Measurements from ENCODE around the gene NEK6. TPM values are rescaled to one million over a fixed set of nuclear protein-coding genes. Genes with fewer than 3 reads are reported as not detected.

The NEK6 gene
- total and polyA plus RNA-seq, 9 of the 15 experiments (the other 6 are each of a cell fraction or from before 2014, with no cell fraction given) = 3.1 to 19.0 (median 8.4) TPM

DNA sequence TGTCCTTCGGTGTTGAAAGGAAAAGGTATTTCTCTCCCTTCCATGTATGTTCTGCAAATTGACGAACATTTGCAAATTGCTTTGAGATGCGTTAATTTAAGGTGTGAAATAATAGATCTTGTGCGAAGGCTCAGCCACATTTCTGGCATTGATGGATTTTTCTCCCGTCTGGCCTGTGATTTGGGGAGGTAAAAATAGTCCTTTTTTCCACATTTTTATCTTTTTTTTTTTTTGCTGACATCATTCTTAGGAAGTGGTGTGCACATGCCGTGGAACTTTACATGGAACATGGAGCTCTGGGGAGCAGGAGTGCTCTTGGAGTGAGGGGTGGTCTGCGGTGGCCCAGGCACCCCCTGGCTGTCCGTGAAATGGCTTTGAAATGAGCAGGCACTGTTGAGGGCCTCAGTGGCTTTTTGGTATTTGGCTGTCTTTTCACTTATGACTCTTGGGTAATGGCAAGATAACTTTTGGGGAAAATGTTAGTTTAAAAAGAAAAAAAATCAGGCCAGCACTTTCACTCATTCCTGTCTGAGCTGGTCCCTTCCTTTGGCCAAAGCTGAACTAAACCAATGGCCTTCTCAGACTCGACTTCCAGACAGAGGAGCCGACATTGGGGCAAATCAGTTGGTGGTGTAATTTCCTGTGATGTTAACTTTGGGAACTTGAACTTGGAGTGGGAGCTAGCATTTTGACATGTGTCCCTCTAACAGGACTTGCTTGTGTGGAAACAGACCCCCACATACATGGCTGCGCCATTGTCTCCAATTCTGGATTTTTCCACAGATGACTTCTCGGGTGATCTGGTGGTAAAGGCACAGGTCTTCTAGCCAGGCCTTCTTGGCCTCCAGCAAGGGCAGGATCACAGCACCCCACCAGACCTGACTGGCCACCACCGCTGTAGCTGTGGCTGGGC lies 4.2 kb downstream of the NEK6 start:
- Histone ChIP-seq H3K4me3 (no peak overlapping the region), H3K4me2 (ENCODE audit: insufficient read depth, low read length) (no peak overlapping the region), H2AFZ (ENCODE audit: low read depth, low read length) (no peak overlapping the region), H3K27me3 (ENCODE audit: control insufficient read depth in 2 of 2, insufficient read depth in 2 of 2, low read length in 2 of 2) (peaks cover 0 to 5% of the 10 kb centered on the region in 2 experiments; a peak in 3 of 5 replicates), H3K27ac (ENCODE audit: extremely low read depth, low read depth, low read length) (no peak overlapping the region), H3K36me3 (ENCODE audit: control insufficient read depth, insufficient read depth, low read length) (no peaks in the 10 kb centered on the region; the same call in 2 of the 3 replicates), H3K79me2 (ENCODE audit: control insufficient read depth, insufficient read depth, low read length) (peaks cover 27% of the 10 kb centered on the region), H3K9me1 (ENCODE audit: control insufficient read depth, insufficient read depth, low read length) (no peaks in the 10 kb centered on the region), H3K4me1 (replicated peaks in 1 of 2; ENCODE audit: control insufficient read depth in 2 of 2, insufficient read depth in 2 of 2, low read length in 2 of 2) (peaks cover 19 to 24% of the 10 kb centered on the region in 2 experiments; a peak in 4 of 5 replicates), H3K9ac (ENCODE audit: insufficient read depth in 1 of 2, low read depth in 2 of 2, low read length in 2 of 2) (no peak overlapping the region), H3K9me3 (replicated peaks; ENCODE audit: control insufficient read depth, insufficient read depth, low read depth, low read length) (no peaks in the 10 kb centered on the region), H4K20me1 (replicated peaks; ENCODE audit: control insufficient read depth, insufficient read depth, low read length) (peaks cover 12% of the 10 kb centered on the region; the same call in 1 of the 2 replicates)
- CTCF ChIA-PET (ENCODE audit: low intra/inter-chr PET ratio) = no interaction called here
- FAIRE-seq (no peak), DNase-seq (ENCODE audit: extremely low read depth in 1 of 4, low spot score in 3 of 4) (no peak), ATAC-seq (no peak)
- POLR2A ChIA-PET = no interaction called here
- intact Hi-C loops (cut with micrococcal nuclease) (no loop called here), in situ Hi-C loops (cut with MboI) (loop anchor here (5.0 kb wide), 1 partner anchor 55 kb away; no protein-coding TSS in a partner anchor)
- no TSS peak for BruUV-seq (replicated peaks)
- TF ChIP-seq ZNF316 (IDR thresholded peaks at IDR 0.05) (peak; percentile 58), MCM5 (IDR thresholded peaks at IDR 0.05; ENCODE audit: low read depth) (no peak), NFE2 (IDR thresholded peaks at IDR 0.05; ENCODE audit: low read depth) (0 out of 2 replicates have a peak, but pooled peaks have one; percentile 32), ZNF174 (CRISPR knock-in tag; IDR thresholded peaks at IDR 0.05) (no peak), POLR3G (IDR thresholded peaks at IDR 0.05; ENCODE audit: extremely low read depth, insufficient read length, insufficient replicate concordance) (no peak)
- WGBS (ENCODE audit: insufficient coverage, low coverage, missing lambda C conversion rate) = 73% methylated on average over 13 of the region's 13 CpGs

- peaks cover 27% of the 10 kb centered on the region for H3K79me2 ChIP-seq (ENCODE audit: control insufficient read depth, insufficient read depth, low read length)
- H3K4me3 ChIP-seq = no peak overlapping the region
- ATAC-seq (no peak), DNase-seq (ENCODE audit: extremely low read depth in 1 of 4, low spot score in 3 of 4) (no peak), FAIRE-seq (no peak)
- ChIA-PET CTCF (ENCODE audit: low intra/inter-chr PET ratio) (no interaction called here), POLR2A (no interaction called here)
- H3K9me3 ChIP-seq (replicated peaks; ENCODE audit: control insufficient read depth, insufficient read depth, low read depth, low read length) = no peaks in the 10 kb centered on the region
- H3K9ac ChIP-seq (ENCODE audit: insufficient read depth in 1 of 2, low read depth in 2 of 2, low read length in 2 of 2) = no peak overlapping the region
- no peak overlapping the region for H3K4me2 ChIP-seq (ENCODE audit: insufficient read depth, low read length)
- WGBS (ENCODE audit: insufficient coverage, low coverage, missing lambda C conversion rate) = 58% methylated on average over 5 of the region's 5 CpGs
- peaks cover 13 to 24% of the 10 kb centered on the region in 2 experiments; a peak in 4 of 5 replicates for H3K4me1 ChIP-seq (replicated peaks in 1 of 2; ENCODE audit: control insufficient read depth in 2 of 2, insufficient read depth in 2 of 2, low read length in 2 of 2)
- no peaks in the 10 kb centered on the region; the same call in 2 of the 3 replicates for H3K36me3 ChIP-seq (ENCODE audit: control insufficient read depth, insufficient read depth, low read length)
- no peak overlapping the region for H3K27ac ChIP-seq (ENCODE audit: extremely low read depth, low read depth, low read length)
- H3K27me3 ChIP-seq (ENCODE audit: control insufficient read depth in 2 of 2, insufficient read depth in 2 of 2, low read length in 2 of 2) = no peaks in the 10 kb centered on the region
- in situ Hi-C loops (cut with MboI) = loop anchor here (5.0 kb wide), 1 partner anchor 55 kb away; no protein-coding TSS in a partner anchor
- no TSS peak for BruUV-seq (replicated peaks)
- H3K9me1 ChIP-seq (ENCODE audit: control insufficient read depth, insufficient read depth, low read length) = no peaks in the 10 kb centered on the region
- intact Hi-C loops (cut with micrococcal nuclease) = no loop called here
- H4K20me1 ChIP-seq (replicated peaks; ENCODE audit: control insufficient read depth, insufficient read depth, low read length) = peaks cover 12% of the 10 kb centered on the region; the same call in 1 of the 2 replicates
- no peak overlapping the region for H2AFZ ChIP-seq (ENCODE audit: low read depth, low read length)
- TF ChIP-seq HEY1 (CRISPR knock-in tag; IDR thresholded peaks at IDR 0.05; ENCODE audit: borderline replicate concordance) (no peak), ZNF740 (CRISPR knock-in tag; IDR thresholded peaks at IDR 0.05) (peak; percentile 54; the same call in 1 of the 2 replicates), ZNF740 (tag; IDR thresholded peaks at IDR 0.05) (no peak)
Observed at GRCh38 chr9:124262649-124262972, 4.9 kb downstream of the NEK6 start.

Data from K562 (cell line).